ENCODE results near the gene SKI.

- TF ChIP-seq GATA2 (IDR thresholded peaks at IDR 0.05; ENCODE audit: low read depth, low read length): no peak
- no peak for TF ChIP-seq GATA3 (IDR thresholded peaks at IDR 0.05; ENCODE audit: low read depth, low read length)
These were observed 75.1 kb downstream of the SKI start for GRCh38 chr1:2303016-2303775.

Data from SH-SY5Y (cell line).